ENCODE data around the gene LYRM9. TPM values are rescaled to one million over a fixed set of nuclear protein-coding genes. Genes with fewer than 3 reads are reported as not detected.
"Not testable (repeated sequence)": the region's sequence is repeated elsewhere in the genome, so short reads cannot be mapped to it uniquely, and the experiment has no call there.

Gene LYRM9
- total RNA-seq, 4 donors from 2014 or later, result 5.0 to 21.6 (median 16.7) TPM

DNA sequence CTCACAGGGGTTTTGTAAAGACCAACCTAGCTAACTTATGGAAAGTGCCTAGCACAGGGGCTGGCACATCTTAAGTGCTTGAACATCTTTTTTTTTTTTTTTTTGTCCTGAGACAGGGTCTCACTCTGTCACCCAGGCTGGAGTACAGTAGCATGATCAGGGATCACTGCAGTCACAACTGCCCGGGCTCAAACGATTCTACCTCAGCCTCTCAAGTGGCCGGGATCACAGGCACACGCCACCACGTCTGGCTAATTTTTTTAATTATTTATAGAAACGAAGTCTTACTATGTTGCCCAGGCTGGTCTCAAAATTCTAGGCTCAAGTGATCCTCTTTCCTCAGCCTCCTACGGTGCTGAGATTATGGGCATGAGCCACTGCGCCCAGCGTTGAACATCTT, 1.3 kb downstream of the LYRM9 start:
- intact Hi-C loops (cut with DNase I), result loop anchor here (5.0 to 10.0 kb wide), 2 partner anchors 85 to 153 kb away; partner anchors contain the start of gene NLK
- Histone ChIP-seq H3K4me3 (no peak overlapping the region), H3K27ac (replicated peaks in 1 of 4) (no peak overlapping the region), H3K36me3 (no peaks in the 10 kb centered on the region), H3K27me3 (no peaks in the 10 kb centered on the region), H3K9me3 (no peaks in the 10 kb centered on the region), H3K4me1 (peaks cover 3 to 34% (median 27%) of the 10 kb centered on the region in 4 donors)
- TF ChIP-seq POLR2A (IDR thresholded peaks at IDR 0.05; ENCODE audit: low read depth) (no peak), EP300 (IDR thresholded peaks at IDR 0.05) (no peak), POLR2AphosphoS5 (IDR thresholded peaks at IDR 0.05) (no peak)
- TF ChIP-seq, protein P1, sequence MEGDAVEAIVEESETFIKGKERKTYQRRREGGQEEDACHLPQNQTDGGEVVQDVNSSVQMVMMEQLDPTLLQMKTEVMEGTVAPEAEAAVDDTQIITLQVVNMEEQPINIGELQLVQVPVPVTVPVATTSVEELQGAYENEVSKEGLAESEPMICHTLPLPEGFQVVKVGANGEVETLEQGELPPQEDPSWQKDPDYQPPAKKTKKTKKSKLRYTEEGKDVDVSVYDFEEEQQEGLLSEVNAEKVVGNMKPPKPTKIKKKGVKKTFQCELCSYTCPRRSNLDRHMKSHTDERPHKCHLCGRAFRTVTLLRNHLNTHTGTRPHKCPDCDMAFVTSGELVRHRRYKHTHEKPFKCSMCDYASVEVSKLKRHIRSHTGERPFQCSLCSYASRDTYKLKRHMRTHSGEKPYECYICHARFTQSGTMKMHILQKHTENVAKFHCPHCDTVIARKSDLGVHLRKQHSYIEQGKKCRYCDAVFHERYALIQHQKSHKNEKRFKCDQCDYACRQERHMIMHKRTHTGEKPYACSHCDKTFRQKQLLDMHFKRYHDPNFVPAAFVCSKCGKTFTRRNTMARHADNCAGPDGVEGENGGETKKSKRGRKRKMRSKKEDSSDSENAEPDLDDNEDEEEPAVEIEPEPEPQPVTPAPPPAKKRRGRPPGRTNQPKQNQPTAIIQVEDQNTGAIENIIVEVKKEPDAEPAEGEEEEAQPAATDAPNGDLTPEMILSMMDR (IDR thresholded peaks at IDR 0.05), result no peak
- no peak for DNase-seq (ENCODE audit: extremely low spot score)
- WGBS, result 92% methylated on average over 9 of the region's 9 CpGs

DNA sequence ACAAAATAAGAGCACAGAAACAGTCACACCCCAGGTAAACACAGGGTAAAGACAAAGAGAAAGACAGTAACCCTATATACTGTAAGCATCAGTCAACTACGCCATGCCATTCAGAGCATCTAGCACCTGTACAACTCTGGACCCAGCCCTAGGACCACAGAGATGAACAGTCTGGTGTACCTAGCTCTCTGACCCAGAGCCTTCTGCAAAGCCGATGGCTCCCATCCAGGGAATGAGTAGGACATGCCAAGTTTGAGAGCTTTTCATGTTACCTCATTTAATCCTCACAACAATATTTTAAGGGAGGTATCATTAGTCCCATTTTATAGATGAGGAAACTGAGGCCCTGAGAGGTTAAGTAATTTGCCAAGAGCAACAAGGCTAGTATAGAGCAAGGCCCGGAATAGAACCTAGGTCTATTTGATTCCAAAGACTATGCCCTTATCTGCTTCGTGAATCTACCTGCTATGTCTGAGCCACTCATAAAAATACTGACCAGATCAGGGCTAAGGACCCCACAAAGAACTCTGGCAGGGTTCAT, 3.4 kb downstream of the LYRM9 start:
- DNase-seq (ENCODE audit: extremely low spot score), result no peak
- no peaks in the 10 kb centered on the region for H3K27me3 ChIP-seq
- H3K9me3 ChIP-seq, result no peaks in the 10 kb centered on the region
- peaks cover 3 to 34% (median 27%) of the 10 kb centered on the region in 4 donors for H3K4me1 ChIP-seq
- intact Hi-C loops (cut with DNase I), result loop anchor here (5.0 to 10.0 kb wide), 2 partner anchors 82 to 155 kb away; partner anchors contain the start of gene NLK
- TF ChIP-seq EP300 (IDR thresholded peaks at IDR 0.05) (no peak), POLR2AphosphoS5 (IDR thresholded peaks at IDR 0.05) (no peak), POLR2A (IDR thresholded peaks at IDR 0.05; ENCODE audit: low read depth) (no peak)
- TF ChIP-seq, protein P1 (IDR thresholded peaks at IDR 0.05), result no peak
- H3K27ac ChIP-seq (replicated peaks in 1 of 4), result no peak overlapping the region
- H3K36me3 ChIP-seq, result no peaks in the 10 kb centered on the region
- no peak overlapping the region for H3K4me3 ChIP-seq
- 96% methylated on average over 4 of the region's 4 CpGs for WGBS

DNA sequence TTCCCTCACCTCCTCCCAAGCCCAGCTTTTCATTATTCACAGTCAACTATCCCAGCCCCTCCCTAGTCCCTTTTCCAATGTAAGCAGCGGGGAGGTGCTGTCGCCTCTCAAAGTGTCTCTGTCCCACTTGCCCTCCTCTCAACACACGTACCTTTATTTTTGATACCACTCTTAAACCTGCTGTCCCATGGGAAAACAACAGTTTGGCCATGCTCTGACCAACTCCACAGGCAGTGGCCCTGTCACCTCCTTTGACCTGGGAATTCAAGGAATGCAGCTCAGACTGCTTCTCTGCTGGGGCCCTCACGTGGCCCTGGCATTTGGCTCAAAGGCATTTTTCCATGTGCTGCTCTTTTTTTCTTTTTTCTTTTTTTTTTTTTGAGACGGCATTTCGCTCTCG, 4.2 kb downstream of the LYRM9 start:
- 59% methylated on average over 7 of the region's 7 CpGs for WGBS
- no peaks in the 10 kb centered on the region for H3K27me3 ChIP-seq
- H3K36me3 ChIP-seq, result no peaks in the 10 kb centered on the region
- H3K9me3 ChIP-seq, result no peaks in the 10 kb centered on the region
- DNase-seq (ENCODE audit: extremely low spot score), result no peak
- H3K27ac ChIP-seq (replicated peaks in 1 of 4), result no peak overlapping the region
- H3K4me3 ChIP-seq, result no peak overlapping the region
- intact Hi-C loops (cut with DNase I), result no loop called here
- no peak for TF ChIP-seq EP300 (IDR thresholded peaks at IDR 0.05)
- no peak for TF ChIP-seq POLR2A (IDR thresholded peaks at IDR 0.05; ENCODE audit: low read depth)
- TF ChIP-seq POLR2AphosphoS5 (IDR thresholded peaks at IDR 0.05), result no peak
- TF ChIP-seq, protein P1 (IDR thresholded peaks at IDR 0.05), result no peak
- H3K4me1 ChIP-seq, result peaks cover 3 to 30% (median 27%) of the 10 kb centered on the region in 4 donors

DNA sequence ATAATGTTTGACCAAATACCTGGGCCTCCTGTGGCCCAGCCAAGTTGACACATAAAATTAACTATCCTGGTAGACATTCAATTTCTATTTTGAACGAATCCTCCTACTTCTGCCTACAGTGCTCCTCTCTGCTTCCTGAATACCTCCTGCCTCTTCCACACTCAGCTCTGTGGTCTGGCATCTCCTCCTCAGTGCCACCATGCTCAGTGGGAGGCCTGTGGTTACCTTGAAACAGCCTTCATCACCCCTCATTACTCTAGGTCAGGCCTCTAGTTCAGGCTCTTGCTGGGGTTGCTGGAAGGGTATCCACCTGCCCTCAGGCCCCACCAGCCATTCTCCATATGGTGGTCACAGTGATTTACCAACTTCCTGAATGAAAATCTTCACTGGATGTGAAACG, 5.1 kb downstream of the LYRM9 start:
- no peak for DNase-seq (ENCODE audit: extremely low spot score)
- 75% methylated on average over 2 of the region's 2 CpGs for WGBS
- intact Hi-C loops (cut with DNase I), result no loop called here
- peaks cover 3 to 23% (median 21%) of the 10 kb centered on the region in 4 donors for H3K4me1 ChIP-seq
- H3K4me3 ChIP-seq, result no peak overlapping the region
- no peaks in the 10 kb centered on the region for H3K36me3 ChIP-seq
- no peak for TF ChIP-seq POLR2A (IDR thresholded peaks at IDR 0.05; ENCODE audit: low read depth)
- no peak for TF ChIP-seq EP300 (IDR thresholded peaks at IDR 0.05)
- TF ChIP-seq POLR2AphosphoS5 (IDR thresholded peaks at IDR 0.05), result no peak
- no peaks in the 10 kb centered on the region for H3K9me3 ChIP-seq
- H3K27ac ChIP-seq (replicated peaks in 1 of 4), result no peak overlapping the region
- no peaks in the 10 kb centered on the region for H3K27me3 ChIP-seq

DNA sequence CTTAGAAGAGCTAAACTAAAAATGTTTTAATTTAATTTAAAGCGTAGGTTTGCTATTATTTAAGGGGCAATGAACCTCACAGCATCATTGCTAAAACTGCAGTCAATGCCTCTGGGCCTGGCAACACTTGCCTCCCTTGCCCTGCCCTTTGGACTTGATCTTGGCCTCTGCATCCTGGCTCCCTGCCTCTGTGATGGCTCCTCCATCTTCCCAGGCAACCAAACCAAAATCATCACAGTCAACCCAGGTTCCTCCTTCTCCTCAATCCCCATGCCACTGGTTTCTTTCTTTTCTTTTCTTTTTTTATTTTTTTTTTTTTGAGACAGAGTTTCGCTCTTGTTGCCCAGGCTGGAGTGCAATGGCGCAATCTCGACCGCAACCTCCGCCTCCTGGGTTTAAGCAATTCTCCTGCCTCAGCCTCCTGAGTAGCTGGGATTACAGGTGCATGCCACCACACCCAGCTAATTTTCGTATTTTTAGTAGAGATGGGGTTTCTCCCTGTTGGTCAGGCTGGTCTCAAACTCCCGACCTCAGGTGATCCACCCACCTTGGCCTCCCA, 6.7 kb downstream of the LYRM9 start:
- DNase-seq (ENCODE audit: extremely low spot score); H3K36me3 ChIP-seq; intact Hi-C loops (cut with DNase I); H3K4me3 ChIP-seq; H3K27me3 ChIP-seq; H3K9me3 ChIP-seq; H3K27ac ChIP-seq (replicated peaks in 1 of 4): not testable (repeated sequence)
- WGBS, result 91% methylated on average over 8 of the region's 8 CpGs
- H3K4me1 ChIP-seq, result peaks cover 3 to 15% (median 11%) of the 10 kb centered on the region in 4 donors
